ENCODE results near the gene ZNF384. TPM values are rescaled to one million over a fixed set of nuclear protein-coding genes. Genes with fewer than 3 reads are reported as not detected.

Gene ZNF384
- total RNA-seq, 1 donor from 2014 or later: 164 TPM

- no peaks in the 10 kb centered on the region for H3K36me3 Mint-ChIP-seq (ENCODE audit: insufficient read depth)
- H3K27me3 Mint-ChIP-seq: peaks cover 82% of the 10 kb centered on the region
- peak overlapping the region; percentile 18 for H3K27ac Mint-ChIP-seq
- H3K9me3 Mint-ChIP-seq (ENCODE audit: low read depth): no peaks in the 10 kb centered on the region
- no peak for DNase-seq (ENCODE audit: low spot score, unreplicated experiment)
- peaks cover 9% of the 10 kb centered on the region for H3K4me1 Mint-ChIP-seq (ENCODE audit: low read depth)
- TF ChIP-seq CTCF (IDR thresholded peaks at IDR 0.05; ENCODE audit: unreplicated experiment): no peak
- H3K4me3 Mint-ChIP-seq (ENCODE audit: low read depth): peak overlapping the region; percentile 71
Observed at GRCh38 chr12:6701078-6701768, 12.0 kb upstream of the ZNF384 start.

- Mint-ChIP-seq H3K9me3 (ENCODE audit: low read depth) (no peaks in the 10 kb centered on the region), H3K27ac (peak within 1 kb of the TSS; percentile 18), H3K4me3 (ENCODE audit: low read depth) (peak within 1 kb of the TSS; percentile 71), H3K4me1 (ENCODE audit: low read depth) (peaks cover 9% of the 10 kb centered on the region), H3K27me3 (peaks cover 88% of the 10 kb centered on the region), H3K36me3 (ENCODE audit: insufficient read depth) (no peaks in the 10 kb centered on the region)
- no peak for TF ChIP-seq CTCF (IDR thresholded peaks at IDR 0.05; ENCODE audit: unreplicated experiment)
- peak; percentile 67 for DNase-seq (ENCODE audit: low spot score, unreplicated experiment)
Observed at GRCh38 chr12:6700646-6701051, 11.5 kb upstream of the ZNF384 start, which contains the start of gene PIANP. PIANP (minus strand) TSS chr12:6700815; CDS start chr12:6698061, 2,754 bp downstream.

GRCh38 chr12:6699989-6700645 lies 10.9 kb upstream of the ZNF384 start:
- no peaks in the 10 kb centered on the region for H3K36me3 Mint-ChIP-seq (ENCODE audit: insufficient read depth)
- H3K9me3 Mint-ChIP-seq (ENCODE audit: low read depth): no peaks in the 10 kb centered on the region
- no peak overlapping the region for H3K27ac Mint-ChIP-seq
- peaks cover 85% of the 10 kb centered on the region for H3K27me3 Mint-ChIP-seq
- peaks cover 9% of the 10 kb centered on the region for H3K4me1 Mint-ChIP-seq (ENCODE audit: low read depth)
- H3K4me3 Mint-ChIP-seq (ENCODE audit: low read depth): peak overlapping the region; percentile 63
- no peak for TF ChIP-seq CTCF (IDR thresholded peaks at IDR 0.05; ENCODE audit: unreplicated experiment)
- DNase-seq (ENCODE audit: low spot score, unreplicated experiment): peak; percentile 41

- DNase-seq (ENCODE audit: low spot score, unreplicated experiment): no peak
- no peak overlapping the region for H3K27ac Mint-ChIP-seq
- H3K36me3 Mint-ChIP-seq (ENCODE audit: insufficient read depth): no peaks in the 10 kb centered on the region
- no peaks in the 10 kb centered on the region for H3K9me3 Mint-ChIP-seq (ENCODE audit: low read depth)
- peaks cover 9% of the 10 kb centered on the region for H3K4me1 Mint-ChIP-seq (ENCODE audit: low read depth)
- H3K27me3 Mint-ChIP-seq: peaks cover 81% of the 10 kb centered on the region
- peak overlapping the region; percentile 63 for H3K4me3 Mint-ChIP-seq (ENCODE audit: low read depth)
- no peak for TF ChIP-seq CTCF (IDR thresholded peaks at IDR 0.05; ENCODE audit: unreplicated experiment)
Observed at GRCh38 chr12:6699259-6699988, 10.2 kb upstream of the ZNF384 start.

GRCh38 chr12:6698352-6699046 lies 9.3 kb upstream of the ZNF384 start:
- peaks cover 80% of the 10 kb centered on the region for H3K27me3 Mint-ChIP-seq
- no peak for DNase-seq (ENCODE audit: low spot score, unreplicated experiment)

More at GRCh38 chr12:6698352-6699046, 9.3 kb upstream of the ZNF384 start:
- Mint-ChIP-seq H3K4me3 (ENCODE audit: low read depth) (peak overlapping the region; percentile 27), H3K4me1 (ENCODE audit: low read depth) (peaks cover 9% of the 10 kb centered on the region), H3K9me3 (ENCODE audit: low read depth) (no peaks in the 10 kb centered on the region), H3K27ac (no peak overlapping the region), H3K36me3 (ENCODE audit: insufficient read depth) (no peaks in the 10 kb centered on the region)
- TF ChIP-seq CTCF (IDR thresholded peaks at IDR 0.05; ENCODE audit: unreplicated experiment): no peak
